ENCODE results near the gene TPO. TPM values are rescaled to one million over a fixed set of nuclear protein-coding genes. Genes with fewer than 3 reads are reported as not detected.

The TPO gene
- total RNA-seq, 1 experiment from 2014 or later: not detected

DNA sequence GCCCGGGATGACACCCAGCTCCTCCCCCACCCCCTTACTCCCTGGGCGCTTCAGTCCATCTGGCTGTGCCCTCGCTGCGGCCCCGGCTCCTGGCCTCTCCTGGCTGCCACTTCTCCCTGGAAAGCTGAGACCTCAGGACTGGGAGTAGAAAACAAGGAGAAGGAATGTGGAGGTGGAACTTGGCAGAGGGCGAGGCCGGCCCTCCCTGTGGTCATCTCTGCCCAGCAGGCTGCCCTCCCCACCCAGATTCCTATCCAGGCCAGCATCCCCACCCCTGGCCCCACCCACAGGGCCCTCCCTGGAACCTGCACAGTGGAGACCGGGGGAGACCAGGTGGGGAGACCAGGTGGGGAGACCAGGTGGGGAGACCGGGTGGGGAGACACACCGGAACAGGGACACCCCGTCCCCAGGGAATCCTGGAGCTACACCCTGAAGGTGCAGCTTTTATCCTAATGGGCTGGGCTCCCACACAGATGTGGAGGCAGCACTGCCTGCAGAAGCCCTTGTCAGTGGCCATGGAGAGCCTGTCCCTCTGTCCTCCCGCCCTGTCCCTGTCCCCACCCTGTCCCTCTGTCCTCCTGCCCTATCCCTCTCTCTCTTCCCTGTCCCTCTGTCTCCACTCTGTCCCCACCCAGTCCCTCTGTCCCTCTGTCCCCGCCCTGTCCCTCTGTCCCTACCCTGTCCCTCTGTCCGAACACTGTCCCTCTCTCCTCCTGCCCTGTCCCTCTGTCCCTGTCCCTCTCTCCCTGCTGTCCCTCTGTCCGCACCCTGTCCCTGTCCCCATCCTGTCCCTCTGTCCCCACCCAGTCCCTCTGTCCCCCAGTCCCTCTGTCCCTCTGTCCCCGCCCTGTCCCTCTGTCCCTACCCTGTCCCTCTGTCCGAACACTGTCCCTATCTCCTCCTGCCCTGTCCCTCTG, 173.9 kb downstream of the TPO start:
- no CpG with 5 or more reads among the region's 17 CpGs for WGBS (ENCODE audit: extremely low coverage, insufficient read length, low lambda C conversion rate)
- Mint-ChIP-seq H3K27me3 (ENCODE audit: low read depth) (no peaks in the 10 kb centered on the region; the same call in 1 of the 2 replicates), H3K4me3 (no peak overlapping the region), H3K9me3 (peaks cover under 1 to 1% of the 10 kb centered on the region in 2 experiments; a peak in 2 of 5 replicates), H3K36me3 (ENCODE audit: insufficient read depth in 1 of 3, low read depth in 3 of 3) (peaks cover 0 to 5% (median under 1%) of the 10 kb centered on the region in 3 experiments; a peak in 4 of 7 replicates), H3K4me1 (peaks cover 20 to 23% of the 10 kb centered on the region in 2 experiments), H3K27ac (no peak overlapping the region)
- H4K20me1 ChIP-seq (ENCODE audit: control insufficient read depth, insufficient read depth, insufficient read length): no peaks in the 10 kb centered on the region
- no peak overlapping the region for H3K4ac ChIP-seq (ENCODE audit: low read depth, low read length)
- no peak overlapping the region for H4K8ac ChIP-seq (replicated peaks; ENCODE audit: insufficient read length, low read depth, low read length)
- H3K79me2 ChIP-seq (ENCODE audit: insufficient read depth, low read length): no peaks in the 10 kb centered on the region
- H3K27ac ChIP-seq (ENCODE audit: insufficient read length, low read depth, low read length): no peak overlapping the region
- H3K56ac ChIP-seq (ENCODE audit: insufficient read length, low read depth, low read length): no peak overlapping the region
- no peak overlapping the region for H2BK15ac ChIP-seq (ENCODE audit: low read depth, low read length)
- H3K14ac ChIP-seq (ENCODE audit: insufficient read depth, low read length): no peak overlapping the region
- H2BK5ac ChIP-seq (ENCODE audit: insufficient read length, low read length): no peak overlapping the region
- no peaks in the 10 kb centered on the region for H3K9me3 ChIP-seq (ENCODE audit: control insufficient read depth, low read depth, low read length)
- H2AFZ ChIP-seq (ENCODE audit: low read length): no peak overlapping the region
- H3K4me2 ChIP-seq (ENCODE audit: insufficient read depth, insufficient read length, low read length): no peak overlapping the region
- no peak overlapping the region for H3K18ac ChIP-seq (ENCODE audit: insufficient read length, low read depth, low read length)
- peaks cover 3% of the 10 kb centered on the region; the same call in 1 of the 2 replicates for H3K4me1 ChIP-seq (ENCODE audit: insufficient read depth, low read length)
- no peaks in the 10 kb centered on the region for H3K27me3 ChIP-seq (ENCODE audit: insufficient read depth, low read length)
- H3K23ac ChIP-seq (ENCODE audit: insufficient read length, low read depth, low read length): no peak overlapping the region
- no peak overlapping the region for H4K5ac ChIP-seq (ENCODE audit: insufficient read length, low read depth, low read length)
- no peaks in the 10 kb centered on the region for H3K79me1 ChIP-seq (ENCODE audit: insufficient read depth, low read depth, low read length, poor library complexity, severe bottlenecking)
- DNase-seq: peak; percentile 26
- H3T11ph ChIP-seq (ENCODE audit: low read length): no peak overlapping the region
- H2BK120ac ChIP-seq (ENCODE audit: low read depth, low read length, poor library complexity, severe bottlenecking): no peak overlapping the region
- no peak overlapping the region for H2BK20ac ChIP-seq (ENCODE audit: low read depth, low read length, poor library complexity, severe bottlenecking)
- no peaks in the 10 kb centered on the region for H3K23me2 ChIP-seq (ENCODE audit: insufficient read length, low read depth, low read length, poor library complexity, severe bottlenecking)
- TF ChIP-seq, protein P1, sequence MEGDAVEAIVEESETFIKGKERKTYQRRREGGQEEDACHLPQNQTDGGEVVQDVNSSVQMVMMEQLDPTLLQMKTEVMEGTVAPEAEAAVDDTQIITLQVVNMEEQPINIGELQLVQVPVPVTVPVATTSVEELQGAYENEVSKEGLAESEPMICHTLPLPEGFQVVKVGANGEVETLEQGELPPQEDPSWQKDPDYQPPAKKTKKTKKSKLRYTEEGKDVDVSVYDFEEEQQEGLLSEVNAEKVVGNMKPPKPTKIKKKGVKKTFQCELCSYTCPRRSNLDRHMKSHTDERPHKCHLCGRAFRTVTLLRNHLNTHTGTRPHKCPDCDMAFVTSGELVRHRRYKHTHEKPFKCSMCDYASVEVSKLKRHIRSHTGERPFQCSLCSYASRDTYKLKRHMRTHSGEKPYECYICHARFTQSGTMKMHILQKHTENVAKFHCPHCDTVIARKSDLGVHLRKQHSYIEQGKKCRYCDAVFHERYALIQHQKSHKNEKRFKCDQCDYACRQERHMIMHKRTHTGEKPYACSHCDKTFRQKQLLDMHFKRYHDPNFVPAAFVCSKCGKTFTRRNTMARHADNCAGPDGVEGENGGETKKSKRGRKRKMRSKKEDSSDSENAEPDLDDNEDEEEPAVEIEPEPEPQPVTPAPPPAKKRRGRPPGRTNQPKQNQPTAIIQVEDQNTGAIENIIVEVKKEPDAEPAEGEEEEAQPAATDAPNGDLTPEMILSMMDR (conservative IDR thresholded peaks at IDR 0.05): no peak
- no peak overlapping the region for H2AK5ac ChIP-seq (ENCODE audit: insufficient read length, low read length)
- H2BK12ac ChIP-seq (ENCODE audit: insufficient read length, low read depth, low read length): no peak overlapping the region
- no peak overlapping the region for H3K9ac ChIP-seq (ENCODE audit: extremely low read depth, insufficient read length, low read length)
- no peak overlapping the region for H4K91ac ChIP-seq (ENCODE audit: insufficient read length, low read depth, low read length)

Data from H9 (cell line).